Sigmoid colon (tissue), 4 donors: ENCODE data around the gene EGFLAM.

Source experiments
- EP300 ChIP-seq, 4 donors: sonication (generic); formaldehyde crosslinking; IDR thresholded peaks; one replicate each; pipeline ENCODE4 v1.6.1; 2017; ENCODE audit warnings: antibody characterized with exemption in 4 of 4
- POLR2A ChIP-seq, 2 donors: fragments of 450-650 bp; IDR thresholded peaks; one replicate each; pipeline ENCODE4 v1.6.1; 2016; ENCODE audit warnings: antibody characterized with exemption in 2 of 2, mild to moderate bottlenecking in 2 of 2, moderate library complexity in 2 of 2
- POLR2AphosphoS5 ChIP-seq, 4 donors: sonication (generic); formaldehyde crosslinking; IDR thresholded peaks; one replicate each; pipeline ENCODE4 v1.6.1; 2017; ENCODE audit warnings: antibody characterized with exemption in 4 of 4
- TF ChIP-seq, protein P1 (sequence below), 4 experiments: fragments of 450-650 bp in 3 of 4; fragments of 200-600 bp in 1 of 4; IDR thresholded peaks; one replicate each; pipeline ENCODE4 v1.5.1; 2016 to 2019; ENCODE audit warnings: antibody characterized with exemption in 4 of 4, mild to moderate bottlenecking in 3 of 4, moderate library complexity in 2 of 4

DNA sequence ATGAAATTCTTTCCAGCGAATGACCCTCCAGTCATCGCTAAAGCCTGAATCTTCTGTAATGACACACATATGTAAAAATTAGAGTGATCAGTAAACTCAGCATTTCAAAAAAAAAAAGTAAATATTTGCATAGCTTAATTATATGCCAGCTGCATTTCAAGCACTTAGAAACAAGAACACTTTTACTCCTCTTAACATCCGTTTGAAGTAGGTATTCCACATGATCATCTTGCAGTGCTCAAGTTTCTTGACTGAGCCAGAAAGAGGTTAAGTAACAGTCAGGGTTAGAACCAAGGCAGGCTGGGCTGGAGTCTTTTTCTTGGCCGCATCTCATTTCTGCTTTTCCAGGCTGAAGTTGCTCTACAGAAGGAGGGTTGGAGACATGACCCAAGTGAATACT lies 27.6 kb downstream of the EGFLAM start:
- TF ChIP-seq, protein P1, sequence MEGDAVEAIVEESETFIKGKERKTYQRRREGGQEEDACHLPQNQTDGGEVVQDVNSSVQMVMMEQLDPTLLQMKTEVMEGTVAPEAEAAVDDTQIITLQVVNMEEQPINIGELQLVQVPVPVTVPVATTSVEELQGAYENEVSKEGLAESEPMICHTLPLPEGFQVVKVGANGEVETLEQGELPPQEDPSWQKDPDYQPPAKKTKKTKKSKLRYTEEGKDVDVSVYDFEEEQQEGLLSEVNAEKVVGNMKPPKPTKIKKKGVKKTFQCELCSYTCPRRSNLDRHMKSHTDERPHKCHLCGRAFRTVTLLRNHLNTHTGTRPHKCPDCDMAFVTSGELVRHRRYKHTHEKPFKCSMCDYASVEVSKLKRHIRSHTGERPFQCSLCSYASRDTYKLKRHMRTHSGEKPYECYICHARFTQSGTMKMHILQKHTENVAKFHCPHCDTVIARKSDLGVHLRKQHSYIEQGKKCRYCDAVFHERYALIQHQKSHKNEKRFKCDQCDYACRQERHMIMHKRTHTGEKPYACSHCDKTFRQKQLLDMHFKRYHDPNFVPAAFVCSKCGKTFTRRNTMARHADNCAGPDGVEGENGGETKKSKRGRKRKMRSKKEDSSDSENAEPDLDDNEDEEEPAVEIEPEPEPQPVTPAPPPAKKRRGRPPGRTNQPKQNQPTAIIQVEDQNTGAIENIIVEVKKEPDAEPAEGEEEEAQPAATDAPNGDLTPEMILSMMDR (IDR thresholded peaks at IDR 0.05): no peak
- TF ChIP-seq POLR2A (IDR thresholded peaks at IDR 0.05) (no peak), EP300 (IDR thresholded peaks at IDR 0.05) (no peak), POLR2AphosphoS5 (IDR thresholded peaks at IDR 0.05) (no peak)
